Neutrophil (primary cell): Measurements from ENCODE around the gene SOX5.

ENCODE experiments used
- H3K27ac ChIP-seq: fragments of 200-600 bp; sonication (generic); 2 replicates; pipeline ENCODE4 v1.5.1; 2016; ENCODE audit warnings: mild to moderate bottlenecking, moderate library complexity
- H3K27me3 ChIP-seq: fragments of 200-600 bp; sonication (generic); 2 replicates; pipeline ENCODE4 v1.6.0; 2016; ENCODE audit warnings: mild to moderate bottlenecking
- H3K36me3 ChIP-seq: fragments of 200-600 bp; sonication (generic); 2 replicates; pipeline ENCODE4 v1.5.1; 2017
- H3K4me1 ChIP-seq, 2 experiments: fragments of 200-600 bp in 1 of 2; sonication (generic) in 1 of 2; 1 replicate in 1 of 2; 2 replicates in 1 of 2; pipeline versions ENCODE4 v1.5.1 to v1.6.1; 2013 to 2016; ENCODE audit warnings: low read depth in 1 of 2, low read length in 1 of 2, mild to moderate bottlenecking in 1 of 2, moderate library complexity in 1 of 2; ENCODE audit not compliant: control insufficient read depth in 1 of 2, insufficient read depth in 1 of 2
- H3K4me3 ChIP-seq, 2 experiments: fragments of 200-600 bp in 1 of 2; sonication (generic) in 1 of 2; 1 replicate in 1 of 2; 2 replicates in 1 of 2; pipeline ENCODE4 v1.5.1; 2013 to 2016; ENCODE audit warnings: low read depth in 1 of 2, low read length in 1 of 2, mild to moderate bottlenecking in 1 of 2, moderate library complexity in 1 of 2
- H3K9me3 ChIP-seq: fragments of 200-600 bp; sonication (generic); 2 replicates; pipeline ENCODE4 v1.5.1; 2016
- TF ChIP-seq, protein P1 (sequence below): fragments of 200-600 bp; sonication (generic); IDR thresholded peaks from 2 replicates; pipeline ENCODE4 v1.5.1; 2016; ENCODE audit warnings: antibody characterized with exemption

The SOX5 gene

DNA sequence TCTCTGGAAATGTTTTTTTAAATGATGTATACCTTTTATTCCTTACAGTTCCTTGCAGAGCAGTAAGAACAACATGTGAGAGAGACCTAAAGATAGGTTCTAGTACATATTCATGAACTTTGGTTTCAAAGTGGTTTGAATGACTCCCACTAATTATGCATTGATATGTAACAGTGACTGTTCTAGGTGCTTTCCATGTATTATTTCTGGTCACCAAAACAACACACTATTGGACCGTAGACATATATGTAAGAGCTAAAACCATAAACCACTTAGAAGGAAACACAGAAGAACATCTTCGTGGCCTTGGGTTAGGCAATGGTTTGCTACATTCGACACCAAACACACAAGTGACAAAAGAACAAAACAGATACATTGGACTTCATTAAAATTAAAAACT is 37.9 kb downstream of the SOX5 start:
- Histone ChIP-seq H3K36me3 (no peaks in the 10 kb centered on the region), H3K9me3 (no peaks in the 10 kb centered on the region), H3K27me3 (no peaks in the 10 kb centered on the region), H3K4me1 (no peaks in the 10 kb centered on the region), H3K27ac (no peak overlapping the region), H3K4me3 (no peak overlapping the region)
- TF ChIP-seq, protein P1, sequence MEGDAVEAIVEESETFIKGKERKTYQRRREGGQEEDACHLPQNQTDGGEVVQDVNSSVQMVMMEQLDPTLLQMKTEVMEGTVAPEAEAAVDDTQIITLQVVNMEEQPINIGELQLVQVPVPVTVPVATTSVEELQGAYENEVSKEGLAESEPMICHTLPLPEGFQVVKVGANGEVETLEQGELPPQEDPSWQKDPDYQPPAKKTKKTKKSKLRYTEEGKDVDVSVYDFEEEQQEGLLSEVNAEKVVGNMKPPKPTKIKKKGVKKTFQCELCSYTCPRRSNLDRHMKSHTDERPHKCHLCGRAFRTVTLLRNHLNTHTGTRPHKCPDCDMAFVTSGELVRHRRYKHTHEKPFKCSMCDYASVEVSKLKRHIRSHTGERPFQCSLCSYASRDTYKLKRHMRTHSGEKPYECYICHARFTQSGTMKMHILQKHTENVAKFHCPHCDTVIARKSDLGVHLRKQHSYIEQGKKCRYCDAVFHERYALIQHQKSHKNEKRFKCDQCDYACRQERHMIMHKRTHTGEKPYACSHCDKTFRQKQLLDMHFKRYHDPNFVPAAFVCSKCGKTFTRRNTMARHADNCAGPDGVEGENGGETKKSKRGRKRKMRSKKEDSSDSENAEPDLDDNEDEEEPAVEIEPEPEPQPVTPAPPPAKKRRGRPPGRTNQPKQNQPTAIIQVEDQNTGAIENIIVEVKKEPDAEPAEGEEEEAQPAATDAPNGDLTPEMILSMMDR = no peak

DNA sequence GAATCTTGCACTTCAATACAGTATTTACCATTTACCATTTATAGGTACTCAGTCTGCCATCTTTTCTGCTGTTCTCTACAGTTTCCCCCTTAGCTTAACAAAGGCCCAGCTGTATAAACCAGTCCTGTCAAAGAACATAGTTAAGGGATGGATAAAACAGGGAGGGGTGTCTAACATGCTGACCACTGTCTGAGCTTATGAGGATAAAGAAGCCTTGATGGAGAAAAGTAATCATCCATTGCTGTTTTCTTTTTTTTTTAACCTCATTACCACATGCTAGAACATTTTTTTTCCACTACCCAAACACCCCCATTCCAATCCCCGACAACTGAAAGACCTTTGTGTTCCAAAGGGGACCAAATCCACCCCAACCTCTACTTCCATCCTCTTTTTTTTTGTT is 39.9 kb downstream of the SOX5 start:
- H3K36me3 ChIP-seq = no peaks in the 10 kb centered on the region
- H3K4me1 ChIP-seq = no peaks in the 10 kb centered on the region
- H3K27ac ChIP-seq = no peak overlapping the region
- H3K27me3 ChIP-seq = no peaks in the 10 kb centered on the region
- TF ChIP-seq, protein P1 = no peak
- H3K9me3 ChIP-seq = no peaks in the 10 kb centered on the region
- H3K4me3 ChIP-seq = no peak overlapping the region

DNA sequence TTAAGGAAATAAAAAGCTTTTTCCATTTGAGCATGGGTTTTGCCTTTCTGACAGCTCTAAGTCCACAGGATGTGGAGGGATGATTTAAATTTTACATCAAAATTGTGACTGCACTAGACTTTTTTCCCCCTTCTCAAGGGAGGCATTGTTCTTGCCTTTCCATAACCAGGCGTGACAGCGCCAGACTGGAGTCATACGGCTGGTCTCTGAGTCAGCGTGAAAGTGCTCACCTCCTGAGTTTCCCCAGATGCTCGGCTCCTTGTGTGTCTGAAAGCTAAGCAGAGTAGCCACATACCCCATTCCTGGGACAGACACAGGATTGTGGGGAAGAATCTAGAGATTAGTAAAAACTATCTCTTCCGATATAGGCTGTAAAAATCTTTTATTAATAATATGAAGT is 43.1 kb downstream of the SOX5 start:
- H3K4me3 ChIP-seq = no peak overlapping the region
- no peaks in the 10 kb centered on the region for H3K4me1 ChIP-seq
- H3K27me3 ChIP-seq = no peaks in the 10 kb centered on the region
- no peaks in the 10 kb centered on the region for H3K9me3 ChIP-seq
- TF ChIP-seq, protein P1 = no peak
- H3K36me3 ChIP-seq = no peaks in the 10 kb centered on the region
- no peak overlapping the region for H3K27ac ChIP-seq

DNA sequence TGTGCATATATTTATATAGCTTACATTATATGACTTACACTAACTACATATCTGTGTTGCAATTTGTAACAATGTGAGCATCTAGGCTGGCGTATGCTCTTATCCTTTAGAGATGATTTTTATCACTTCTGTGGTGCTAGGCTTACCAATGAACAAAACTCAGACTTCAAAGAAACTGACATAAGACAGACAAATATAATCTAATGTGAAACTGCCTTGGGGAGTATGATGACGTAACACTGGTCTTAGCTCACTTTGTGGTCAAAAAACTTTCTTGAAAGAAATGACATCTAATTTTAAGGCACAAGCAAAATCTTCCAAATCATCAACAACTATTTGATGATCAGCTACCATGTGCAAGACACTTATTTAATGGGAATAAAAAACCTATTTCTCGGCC is 50.0 kb downstream of the SOX5 start:
- no peak overlapping the region for H3K27ac ChIP-seq
- H3K4me1 ChIP-seq = no peaks in the 10 kb centered on the region
- no peaks in the 10 kb centered on the region for H3K9me3 ChIP-seq
- TF ChIP-seq, protein P1 = no peak
- no peaks in the 10 kb centered on the region for H3K27me3 ChIP-seq
- H3K36me3 ChIP-seq = no peaks in the 10 kb centered on the region
- no peak overlapping the region for H3K4me3 ChIP-seq

DNA sequence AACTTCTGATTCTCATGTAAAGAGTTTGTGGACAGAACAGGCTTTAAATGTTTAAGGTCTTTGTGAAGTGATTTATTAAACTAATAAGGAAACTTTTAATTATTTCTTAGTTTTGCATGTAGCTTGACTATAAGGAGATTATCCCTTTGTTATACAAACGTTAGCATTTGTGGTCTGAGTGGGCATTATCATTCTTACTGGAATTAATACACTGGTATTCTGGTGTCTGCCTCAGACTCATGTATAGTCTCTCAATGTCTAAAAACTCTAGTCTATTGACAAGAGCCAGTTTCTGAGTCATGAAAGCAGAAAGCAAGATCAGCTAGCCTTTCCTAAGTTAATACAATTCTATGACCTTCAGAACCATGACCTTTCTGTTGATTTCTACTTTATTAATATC is 51.3 kb downstream of the SOX5 start:
- no peak overlapping the region for H3K4me3 ChIP-seq
- no peaks in the 10 kb centered on the region for H3K4me1 ChIP-seq
- H3K36me3 ChIP-seq = no peaks in the 10 kb centered on the region
- no peaks in the 10 kb centered on the region for H3K27me3 ChIP-seq
- H3K9me3 ChIP-seq = no peaks in the 10 kb centered on the region
- TF ChIP-seq, protein P1 = no peak
- H3K27ac ChIP-seq = no peak overlapping the region

DNA sequence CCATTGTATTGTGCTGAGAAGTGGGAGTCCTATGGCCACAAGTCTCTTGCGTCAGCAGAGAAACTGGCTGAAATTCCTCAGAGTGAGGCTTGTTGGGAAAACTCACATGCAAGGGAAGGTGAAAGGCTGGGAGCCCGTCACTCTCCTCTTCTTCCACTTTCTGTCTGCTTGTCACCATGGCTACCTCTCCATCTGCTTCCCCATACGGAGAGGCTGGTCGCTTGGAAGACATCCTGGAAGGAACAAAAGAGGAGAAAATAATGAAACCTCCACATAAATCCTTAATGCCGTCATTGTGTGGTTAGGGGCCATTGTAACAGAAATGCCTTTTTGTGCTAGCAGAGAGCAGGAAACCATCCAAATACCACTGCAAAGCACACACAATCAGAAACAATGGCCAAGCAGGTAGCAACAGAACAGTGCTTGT is 53.7 kb downstream of the SOX5 start:
- Histone ChIP-seq H3K36me3 (no peaks in the 10 kb centered on the region), H3K4me3 (no peak overlapping the region), H3K27me3 (no peaks in the 10 kb centered on the region), H3K9me3 (no peaks in the 10 kb centered on the region), H3K27ac (no peak overlapping the region), H3K4me1 (no peaks in the 10 kb centered on the region)
- TF ChIP-seq, protein P1 = no peak
